GM12873 (cell line): ENCODE data around the gene PPP1R13B.

Experiments
- TF ChIP-seq, protein P1 (sequence below): IDR thresholded peaks from 2 replicates; pipeline ENCODE4 v1.5.1; 2012; ENCODE audit warnings: low read depth, mild to moderate bottlenecking, moderate library complexity, low read length, control low read depth; ENCODE audit not compliant: insufficient read depth; ENCODE audit errors: missing control alignments

Gene PPP1R13B

GRCh38 chr14:103765526-103765925, 81.8 kb downstream of the PPP1R13B start:
- TF ChIP-seq, protein P1, sequence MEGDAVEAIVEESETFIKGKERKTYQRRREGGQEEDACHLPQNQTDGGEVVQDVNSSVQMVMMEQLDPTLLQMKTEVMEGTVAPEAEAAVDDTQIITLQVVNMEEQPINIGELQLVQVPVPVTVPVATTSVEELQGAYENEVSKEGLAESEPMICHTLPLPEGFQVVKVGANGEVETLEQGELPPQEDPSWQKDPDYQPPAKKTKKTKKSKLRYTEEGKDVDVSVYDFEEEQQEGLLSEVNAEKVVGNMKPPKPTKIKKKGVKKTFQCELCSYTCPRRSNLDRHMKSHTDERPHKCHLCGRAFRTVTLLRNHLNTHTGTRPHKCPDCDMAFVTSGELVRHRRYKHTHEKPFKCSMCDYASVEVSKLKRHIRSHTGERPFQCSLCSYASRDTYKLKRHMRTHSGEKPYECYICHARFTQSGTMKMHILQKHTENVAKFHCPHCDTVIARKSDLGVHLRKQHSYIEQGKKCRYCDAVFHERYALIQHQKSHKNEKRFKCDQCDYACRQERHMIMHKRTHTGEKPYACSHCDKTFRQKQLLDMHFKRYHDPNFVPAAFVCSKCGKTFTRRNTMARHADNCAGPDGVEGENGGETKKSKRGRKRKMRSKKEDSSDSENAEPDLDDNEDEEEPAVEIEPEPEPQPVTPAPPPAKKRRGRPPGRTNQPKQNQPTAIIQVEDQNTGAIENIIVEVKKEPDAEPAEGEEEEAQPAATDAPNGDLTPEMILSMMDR: no peak

DNA sequence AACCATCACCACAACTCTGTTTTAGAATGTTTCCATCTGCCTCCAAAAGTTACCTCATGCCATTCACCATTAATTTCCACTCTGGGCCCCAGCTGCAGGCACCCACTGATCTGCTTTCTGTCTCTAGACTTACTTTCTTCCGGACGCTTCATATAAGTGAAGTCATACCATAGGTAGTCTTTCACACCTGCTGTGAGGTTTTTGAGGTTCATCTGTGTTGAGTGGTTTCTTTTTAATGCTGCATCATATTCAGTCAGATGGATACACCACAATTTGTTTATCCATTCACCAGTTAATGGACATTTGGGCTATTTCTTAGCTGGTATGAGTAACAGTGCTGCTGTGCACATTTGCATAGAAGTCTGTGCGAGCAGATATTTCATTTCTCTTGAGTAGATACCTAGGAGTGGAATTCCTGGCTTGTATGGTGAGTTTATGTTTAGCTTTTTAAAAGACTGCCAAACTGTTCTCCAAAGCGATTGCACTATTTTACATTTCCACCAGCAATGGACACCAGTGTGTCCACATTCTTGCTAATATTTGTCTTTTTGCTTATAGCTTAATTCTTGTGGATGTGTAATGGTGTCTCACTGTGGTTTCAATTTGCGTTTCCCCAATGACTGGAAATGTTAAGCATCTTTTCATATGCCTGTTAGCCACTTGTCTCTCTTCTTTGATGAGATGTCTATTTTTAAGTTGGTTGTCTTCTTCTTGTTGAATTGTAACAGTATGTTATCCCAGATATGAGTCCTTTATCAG, 83.5 kb downstream of the PPP1R13B start:
- TF ChIP-seq, protein P1: no peak

- TF ChIP-seq, protein P1: no peak
Measured at GRCh38 chr14:103762541-103762940, 84.8 kb downstream of the PPP1R13B start.

DNA sequence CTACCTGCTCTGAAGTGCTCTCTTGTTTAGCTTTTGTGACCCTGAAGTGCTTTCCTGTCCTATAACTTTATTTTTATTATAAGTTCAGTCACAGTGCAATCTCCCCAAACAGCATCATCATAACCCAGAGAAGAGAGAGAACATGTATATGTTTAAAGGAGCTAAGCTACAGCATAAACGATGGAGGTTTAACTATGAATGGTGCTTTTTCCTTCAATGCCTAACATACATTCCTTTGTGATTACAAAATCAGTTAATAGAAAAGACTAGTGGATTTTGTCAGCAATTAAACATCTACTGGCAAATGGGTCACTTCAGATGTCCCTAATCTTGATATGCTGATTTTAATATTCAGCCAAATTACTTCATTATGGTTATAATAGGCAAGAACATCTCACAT, 85.3 kb downstream of the PPP1R13B start:
- TF ChIP-seq, protein P1: no peak

- TF ChIP-seq, protein P1: no peak
Measured at GRCh38 chr14:103758059-103758776, 89.2 kb downstream of the PPP1R13B start.

DNA sequence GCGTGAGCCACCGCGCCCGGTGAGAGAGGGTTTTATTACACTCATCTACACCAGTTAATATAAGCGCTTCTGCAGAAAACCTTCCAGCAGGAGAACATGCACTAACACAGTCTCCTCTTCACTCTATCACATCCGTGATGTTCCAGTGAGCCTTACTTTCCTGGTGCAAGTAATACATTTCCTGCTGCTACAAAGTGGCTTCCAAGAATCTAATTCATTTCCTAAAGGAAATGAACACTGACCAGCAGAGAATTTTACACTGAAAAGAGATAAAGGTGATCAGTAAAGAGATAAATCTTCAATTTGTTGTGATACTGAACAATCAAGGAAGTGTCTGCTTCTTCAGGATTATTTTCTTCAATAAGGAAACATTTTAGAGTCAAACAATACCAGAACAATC, 92.3 kb downstream of the PPP1R13B start:
- TF ChIP-seq, protein P1: no peak

- TF ChIP-seq, protein P1: no peak
Measured at GRCh38 chr14:103753774-103754173, 93.6 kb downstream of the PPP1R13B start.
